Activated CD8-positive, alpha-beta T cell treated with anti-CD3 and anti-CD28 coated beads, Interleukin-2, amount 10 ng/mL, durations not matched to agents 7 days and 5 days (primary cell): ENCODE measurements around the gene SNAP47. TPM values are rescaled to one million over a fixed set of nuclear protein-coding genes. Genes with fewer than 3 reads are reported as not detected.

Experiments used
- ATAC-seq: fragments of 150-1000 bp; cut with Tn5 transposase; one replicate; pipeline ENCODE4 v1.10.0; 2021; ENCODE audit warnings: moderate library complexity
- CTCF ChIA-PET: fragments of 350-600 bp; sonication (Branson Sonifier 250); formaldehyde crosslinking; loops from one replicate; lab custom pipeline; 2021; ENCODE audit warnings: antibody characterized with exemption; lab: Charles Lee
- POLR2A ChIA-PET: fragments of 350-600 bp; sonication (Branson Sonifier 250); formaldehyde crosslinking; loops from one replicate; lab custom pipeline; 2021; ENCODE audit warnings: antibody characterized with exemption; lab: Charles Lee
- DNase-seq: peaks from one replicate; pipeline ENCODE4 v3.0.0-alpha.2; 2020
- H3K27ac Mint-ChIP-seq: one replicate; pipeline ENCODE4 v1.8.0; 2021; ENCODE audit warnings: mild to moderate bottlenecking, mixed read lengths
- H3K27me3 Mint-ChIP-seq: one replicate; pipeline ENCODE4 v1.8.0; 2021; ENCODE audit warnings: low read depth, mixed read lengths
- H3K36me3 Mint-ChIP-seq: one replicate; pipeline ENCODE4 v1.8.0; 2021; ENCODE audit warnings: low read depth, mixed read lengths
- H3K4me1 Mint-ChIP-seq: one replicate; pipeline ENCODE4 v1.8.0; 2021; ENCODE audit warnings: low read depth, mixed read lengths
- H3K4me3 Mint-ChIP-seq: one replicate; pipeline ENCODE4 v1.8.0; 2021; ENCODE audit warnings: mild to moderate bottlenecking, mixed read lengths
- H3K9me3 Mint-ChIP-seq: one replicate; pipeline ENCODE4 v1.8.0; 2022; ENCODE audit warnings: mixed read lengths; ENCODE audit not compliant: insufficient read depth
- total RNA-seq, 2 experiments: library from RNA; stranded (reverse); gene quantifications; one replicate each; pipeline ENCODE4 v1.2.3, GENCODE V29; 2021

SNAP47 gene
- total RNA-seq, 2 experiments from 2014 or later = 20.7 to 25.3 TPM

- no peaks in the 10 kb centered on the region for H3K36me3 Mint-ChIP-seq
- POLR2A ChIA-PET = no interaction called here
Observed at GRCh38 chr1:227797144-227797543, 61.9 kb downstream of the SNAP47 start.

DNA sequence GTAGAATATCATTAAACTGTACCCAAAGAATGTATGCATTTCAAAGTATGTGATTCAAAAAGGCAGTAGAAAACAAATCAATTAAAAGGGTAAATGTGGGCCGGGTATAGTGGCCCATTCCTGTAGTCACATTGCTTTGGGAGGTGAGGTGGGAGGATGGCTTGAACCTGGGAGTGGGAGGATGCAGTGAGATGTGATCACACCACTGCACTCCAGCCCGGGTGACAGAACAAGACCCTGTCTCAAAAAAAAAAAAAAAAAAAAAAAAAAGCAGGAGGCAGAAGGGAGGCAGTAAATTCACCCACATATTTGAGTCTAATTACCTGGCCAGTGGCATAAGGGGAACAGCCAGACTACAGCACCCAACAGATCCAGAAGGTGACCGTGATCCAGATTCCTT is 62.4 kb downstream of the SNAP47 start:
- H3K4me3 Mint-ChIP-seq = no peak overlapping the region
- H3K36me3 Mint-ChIP-seq = no peaks in the 10 kb centered on the region
- no peaks in the 10 kb centered on the region for H3K9me3 Mint-ChIP-seq
- DNase-seq (no peak), ATAC-seq (no peak)
- ChIA-PET POLR2A (no interaction called here), CTCF (no interaction called here)
- peaks cover 11% of the 10 kb centered on the region for H3K27me3 Mint-ChIP-seq
- no peaks in the 10 kb centered on the region for H3K4me1 Mint-ChIP-seq
- H3K27ac Mint-ChIP-seq = no peak overlapping the region

More at GRCh38 chr1:227797144-227797543, 61.9 kb downstream of the SNAP47 start:
- H3K27me3 Mint-ChIP-seq = peaks cover 8% of the 10 kb centered on the region
- H3K4me1 Mint-ChIP-seq = no peaks in the 10 kb centered on the region
- ATAC-seq (no peak), DNase-seq (no peak)
- CTCF ChIA-PET = no interaction called here
- no peak overlapping the region for H3K27ac Mint-ChIP-seq
- no peak overlapping the region for H3K4me3 Mint-ChIP-seq
- H3K9me3 Mint-ChIP-seq = no peaks in the 10 kb centered on the region

- DNase-seq (no peak), ATAC-seq (no peak)
- Mint-ChIP-seq H3K27ac (no peak overlapping the region), H3K9me3 (no peaks in the 10 kb centered on the region), H3K4me1 (no peaks in the 10 kb centered on the region), H3K4me3 (no peak overlapping the region), H3K27me3 (peaks cover 17% of the 10 kb centered on the region), H3K36me3 (no peaks in the 10 kb centered on the region)
- POLR2A ChIA-PET = no interaction called here
- CTCF ChIA-PET = no interaction called here
Observed at GRCh38 chr1:227798078-227798802, 63.0 kb downstream of the SNAP47 start.

DNA sequence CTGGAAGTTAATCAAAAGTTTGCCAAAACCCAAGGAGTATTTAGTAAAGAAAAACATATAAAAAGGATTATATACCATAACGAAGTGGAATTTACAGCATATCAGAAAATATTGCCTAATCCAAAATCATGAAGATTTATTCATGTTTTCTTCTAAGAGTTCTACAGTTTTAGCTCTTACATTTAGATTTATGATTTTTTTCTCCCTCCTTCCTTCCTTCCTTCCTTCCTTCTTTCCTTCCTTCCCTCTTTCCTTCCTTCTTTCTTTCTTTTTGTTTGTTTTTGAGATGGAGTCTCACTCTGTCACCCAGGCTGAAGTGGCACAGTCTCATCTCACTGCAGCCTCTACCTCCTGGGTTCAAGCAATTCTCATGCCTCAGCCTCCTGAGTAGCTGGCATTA is 64.5 kb downstream of the SNAP47 start:
- no peaks in the 10 kb centered on the region for H3K36me3 Mint-ChIP-seq
- ChIA-PET CTCF (interaction anchor here (1.1 kb wide), 1 partner anchor 18 kb away, joined by 3 read pairs; no protein-coding TSS in a partner anchor), POLR2A (no interaction called here)
- peaks cover 24% of the 10 kb centered on the region for H3K27me3 Mint-ChIP-seq
- no peak for DNase-seq
- no peak overlapping the region for H3K27ac Mint-ChIP-seq
- ATAC-seq = no peak
- no peak overlapping the region for H3K4me3 Mint-ChIP-seq
- no peaks in the 10 kb centered on the region for H3K4me1 Mint-ChIP-seq
- H3K9me3 Mint-ChIP-seq = no peaks in the 10 kb centered on the region

GRCh38 chr1:227803933-227804332 is 68.7 kb downstream of the SNAP47 start:
- DNase-seq (no peak), ATAC-seq (no peak)
- peaks cover 5% of the 10 kb centered on the region for H3K4me1 Mint-ChIP-seq
- H3K27me3 Mint-ChIP-seq = peaks cover 26% of the 10 kb centered on the region
- H3K4me3 Mint-ChIP-seq = no peak overlapping the region
- CTCF ChIA-PET = no interaction called here
- POLR2A ChIA-PET = no interaction called here
- no peak overlapping the region for H3K27ac Mint-ChIP-seq
- peaks cover 15% of the 10 kb centered on the region for H3K9me3 Mint-ChIP-seq
- H3K36me3 Mint-ChIP-seq = no peaks in the 10 kb centered on the region

DNA sequence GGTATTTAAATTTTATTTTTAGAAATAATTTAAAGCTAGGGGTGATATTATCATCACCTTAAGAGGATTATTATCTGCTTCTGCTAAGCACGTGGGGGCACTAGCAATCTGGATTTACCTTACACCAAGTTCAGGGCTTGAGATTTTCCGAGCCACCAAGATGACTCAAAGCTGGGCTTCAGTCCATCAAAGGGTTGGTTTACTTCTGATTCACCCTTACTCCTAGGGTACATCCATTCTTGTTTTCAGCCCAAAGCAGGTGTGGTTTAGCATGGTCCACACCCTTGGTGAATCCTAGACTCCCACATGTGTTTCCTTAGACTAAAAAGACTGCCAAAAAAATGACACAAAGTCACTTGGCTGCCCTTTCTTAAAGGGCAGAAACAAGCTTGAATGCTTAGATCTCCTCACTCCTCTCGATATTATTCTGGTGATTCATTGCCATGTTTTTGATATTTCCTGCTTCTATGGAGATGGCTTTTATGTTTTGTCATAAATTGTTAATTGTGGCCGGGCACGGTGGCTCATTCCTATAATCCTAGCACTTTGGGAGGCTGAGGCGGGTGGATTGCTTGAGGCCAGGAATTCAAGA is 70.5 kb downstream of the SNAP47 start:
- POLR2A ChIA-PET = no interaction called here
- no peak for DNase-seq
- CTCF ChIA-PET = no interaction called here
- Mint-ChIP-seq H3K9me3 (peaks cover 21% of the 10 kb centered on the region), H3K4me1 (peaks cover 7% of the 10 kb centered on the region), H3K36me3 (no peaks in the 10 kb centered on the region), H3K27ac (no peak overlapping the region), H3K4me3 (no peak overlapping the region), H3K27me3 (peaks cover 19% of the 10 kb centered on the region)
- no peak for ATAC-seq

DNA sequence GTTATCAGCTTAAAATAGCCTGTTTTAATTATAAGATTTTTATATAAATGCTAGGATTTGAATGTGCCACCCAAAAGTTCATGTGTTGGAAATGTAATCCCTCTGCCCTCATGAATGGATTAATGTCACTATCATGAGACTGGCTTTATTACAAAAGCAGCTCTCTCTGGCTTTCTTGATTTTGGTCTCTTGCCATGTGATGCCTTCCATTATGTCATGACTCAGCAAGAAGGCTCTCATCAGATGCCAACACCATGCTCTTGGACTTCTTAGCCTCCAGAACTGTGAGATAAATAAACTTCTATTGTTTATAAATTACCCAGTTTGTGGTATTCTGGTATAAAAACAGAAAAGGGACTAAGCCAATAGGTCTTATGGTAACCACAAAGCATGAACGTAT is 73.3 kb downstream of the SNAP47 start:
- no peak overlapping the region for H3K4me3 Mint-ChIP-seq
- DNase-seq (no peak), ATAC-seq (no peak)
- CTCF ChIA-PET = no interaction called here
- peaks cover 26% of the 10 kb centered on the region for H3K9me3 Mint-ChIP-seq
- H3K27ac Mint-ChIP-seq = no peak overlapping the region
- H3K36me3 Mint-ChIP-seq = no peaks in the 10 kb centered on the region
- POLR2A ChIA-PET = no interaction called here
- peaks cover 8% of the 10 kb centered on the region for H3K27me3 Mint-ChIP-seq
- H3K4me1 Mint-ChIP-seq = peaks cover 7% of the 10 kb centered on the region

- H3K4me1 Mint-ChIP-seq = peaks cover 7% of the 10 kb centered on the region
- H3K9me3 Mint-ChIP-seq = peaks cover 27% of the 10 kb centered on the region
- no peak overlapping the region for H3K4me3 Mint-ChIP-seq
- no peaks in the 10 kb centered on the region for H3K36me3 Mint-ChIP-seq
- peaks cover 7% of the 10 kb centered on the region for H3K27me3 Mint-ChIP-seq
- ChIA-PET CTCF (no interaction called here), POLR2A (no interaction called here)
- H3K27ac Mint-ChIP-seq = no peak overlapping the region
- no peak for DNase-seq
- ATAC-seq = no peak
Observed at GRCh38 chr1:227809026-227809425, 73.8 kb downstream of the SNAP47 start.

DNA sequence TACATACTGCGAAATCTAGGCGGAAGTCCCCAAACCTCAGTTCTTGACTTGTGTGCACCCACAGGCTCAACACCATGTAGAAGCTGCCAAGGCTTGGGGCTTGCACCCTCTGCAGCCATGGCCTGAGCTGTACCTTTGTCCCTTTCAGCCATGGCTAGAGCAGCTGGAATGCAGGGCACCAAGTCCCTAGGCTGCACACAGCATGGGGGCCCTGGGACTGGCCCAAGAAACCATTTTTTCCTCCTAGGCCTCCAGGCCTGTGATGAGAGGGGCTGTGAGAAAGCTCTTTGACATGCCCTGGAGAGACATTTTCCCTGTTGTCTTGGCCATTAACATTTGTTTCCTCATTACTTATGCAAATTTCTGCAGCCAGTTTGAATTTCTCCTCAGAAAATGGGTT is 78.7 kb downstream of the SNAP47 start:
- no peak overlapping the region for H3K27ac Mint-ChIP-seq
- CTCF ChIA-PET = no interaction called here

DNA sequence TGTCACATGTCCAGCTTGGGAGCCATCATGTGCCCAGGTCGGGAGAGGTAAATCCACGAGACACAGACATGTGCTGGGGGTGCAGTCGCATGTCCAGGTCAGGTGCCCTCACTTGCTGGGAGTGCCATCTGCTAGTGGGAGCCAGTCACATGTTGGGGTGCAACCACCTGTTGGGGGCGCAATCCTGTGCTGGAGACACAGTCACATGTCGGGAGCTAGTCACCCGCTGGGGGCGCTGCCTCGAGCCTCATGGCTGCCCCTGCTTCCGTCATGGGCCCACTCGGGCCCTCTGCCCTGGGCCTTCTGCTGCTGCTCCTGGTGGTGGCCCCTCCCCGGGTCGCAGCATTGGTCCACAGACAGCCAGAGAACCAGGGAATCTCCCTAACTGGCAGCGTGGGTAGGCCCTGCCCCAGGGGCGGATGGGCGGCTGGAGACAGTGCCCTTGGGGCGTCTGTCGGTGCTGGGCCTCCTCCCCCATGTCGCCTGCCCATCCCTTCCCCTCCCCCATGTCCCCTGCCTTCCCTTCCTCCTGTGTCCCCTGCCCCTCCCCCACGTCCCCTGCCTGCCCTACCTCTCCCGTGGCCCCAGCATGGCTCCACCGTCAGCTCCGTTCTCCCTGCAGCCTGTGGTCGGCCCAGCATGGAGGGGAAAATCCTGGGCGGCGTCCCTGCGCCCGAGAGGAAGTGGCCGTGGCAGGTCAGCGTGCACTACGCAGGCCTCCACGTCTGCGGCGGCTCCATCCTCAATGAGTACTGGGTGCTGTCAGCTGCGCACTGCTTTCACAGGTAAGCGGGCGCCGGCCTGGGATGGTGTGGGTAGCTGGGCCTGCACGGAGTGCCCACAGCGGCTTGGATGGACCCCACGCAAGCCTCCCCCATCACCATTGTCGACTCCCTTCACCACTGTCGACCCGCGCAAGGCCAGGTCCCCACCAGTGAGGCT is 80.5 kb downstream of the SNAP47 start, which contains the start of gene PRSS38:
PRSS38 (plus strand) TSS at position 208 of the 942 bp plus-strand sequence; CDS start at position 250, 42 bp downstream.
- no peak within 1 kb of the TSS for H3K4me3 Mint-ChIP-seq
- H3K27ac Mint-ChIP-seq = no peak within 1 kb of the TSS
- DNase-seq (no peak), ATAC-seq (no peak)
- H3K36me3 Mint-ChIP-seq = peaks cover 4% of the 10 kb centered on the region
- ChIA-PET POLR2A (no interaction called here), CTCF (no interaction called here)
- H3K9me3 Mint-ChIP-seq = peaks cover 11% of the 10 kb centered on the region
- H3K27me3 Mint-ChIP-seq = no peaks in the 10 kb centered on the region
- H3K4me1 Mint-ChIP-seq = peaks cover 5% of the 10 kb centered on the region

More for the DNA sequence above, 78.7 kb downstream of the SNAP47 start:
- Mint-ChIP-seq H3K27me3 (no peaks in the 10 kb centered on the region), H3K4me3 (no peak overlapping the region), H3K4me1 (peaks cover 6% of the 10 kb centered on the region), H3K36me3 (peaks cover 4% of the 10 kb centered on the region), H3K9me3 (peaks cover 17% of the 10 kb centered on the region)
- DNase-seq (no peak), ATAC-seq (no peak)
- POLR2A ChIA-PET = interaction anchor here (0.6 kb wide), 1 partner anchor 10 kb away, joined by 3 read pairs; no protein-coding TSS in a partner anchor

- ATAC-seq (no peak), DNase-seq (no peak)
- ChIA-PET CTCF (no interaction called here), POLR2A (no interaction called here)
- peaks cover 14% of the 10 kb centered on the region for H3K9me3 Mint-ChIP-seq
- no peak overlapping the region for H3K27ac Mint-ChIP-seq
- peaks cover 5% of the 10 kb centered on the region for H3K4me1 Mint-ChIP-seq
- no peak overlapping the region for H3K4me3 Mint-ChIP-seq
- H3K36me3 Mint-ChIP-seq = peaks cover 4% of the 10 kb centered on the region
- peaks cover 2% of the 10 kb centered on the region for H3K27me3 Mint-ChIP-seq
Observed at GRCh38 chr1:227816750-227817446, 81.7 kb downstream of the SNAP47 start.
